ENCODE data around the gene DOHH.
"Not testable (repeated sequence)": the region's sequence is repeated elsewhere in the genome, so short reads cannot be mapped to it uniquely, and the experiment has no call there.

DOHH gene

GRCh38 chr19:3535563-3535965 is 35.1 kb upstream of the DOHH start:
- in situ Hi-C loops (cut with HindIII; ENCODE audit: low sequenced_read_pairs): loop anchor here (5.0 kb wide), 2 partner anchors 42 to 92 kb away; partner anchors contain the start of gene CACTIN

- in situ Hi-C loops (cut with HindIII; ENCODE audit: low sequenced_read_pairs): loop anchor here (5.0 kb wide), 2 partner anchors 42 to 92 kb away; partner anchors contain the start of gene CACTIN
Measured at GRCh38 chr19:3535235-3535535, 34.7 kb upstream of the DOHH start.

DNA sequence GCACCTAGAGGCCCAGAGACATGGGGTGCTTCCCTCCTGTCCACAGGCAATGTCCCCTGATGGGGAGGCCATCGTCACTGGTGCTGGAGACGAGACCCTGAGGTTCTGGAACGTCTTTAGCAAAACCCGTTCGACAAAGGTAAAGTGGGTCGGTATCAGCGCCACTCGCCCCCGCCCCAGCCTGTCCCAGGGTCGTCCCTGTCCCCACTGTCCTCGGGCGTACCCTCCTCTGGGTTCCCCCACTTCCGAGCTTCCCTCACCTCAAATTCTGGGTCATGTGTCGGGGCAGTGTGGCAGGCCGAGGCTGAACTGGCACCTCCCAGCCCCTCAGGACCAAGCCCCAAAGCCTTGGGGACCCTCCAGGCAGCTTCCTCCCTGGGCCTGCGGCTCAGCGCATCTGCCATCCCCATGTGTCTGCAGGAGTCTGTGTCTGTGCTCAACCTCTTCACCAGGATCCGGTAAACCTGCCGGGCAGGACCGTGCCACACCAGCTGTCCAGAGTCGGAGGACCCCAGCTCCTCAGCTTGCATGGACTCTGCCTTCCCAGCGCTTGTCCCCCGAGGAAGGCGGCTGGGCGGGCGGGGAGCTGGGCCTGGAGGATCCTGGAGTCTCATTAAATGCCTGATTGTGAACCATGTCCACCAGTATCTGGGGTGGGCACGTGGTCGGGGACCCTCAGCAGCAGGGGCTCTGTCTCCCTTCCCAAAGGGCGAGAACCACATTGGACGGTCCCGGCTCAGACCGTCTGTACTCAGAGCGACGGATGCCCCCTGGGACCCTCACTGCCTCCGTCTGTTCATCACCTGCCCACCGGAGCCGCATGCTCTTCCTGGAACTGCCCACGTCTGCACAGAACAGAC is 34.1 kb upstream of the DOHH start:
- in situ Hi-C loops (cut with HindIII; ENCODE audit: low sequenced_read_pairs): loop anchor here (5.0 kb wide), 2 partner anchors 43 to 93 kb away; partner anchors contain the start of gene CACTIN

DNA sequence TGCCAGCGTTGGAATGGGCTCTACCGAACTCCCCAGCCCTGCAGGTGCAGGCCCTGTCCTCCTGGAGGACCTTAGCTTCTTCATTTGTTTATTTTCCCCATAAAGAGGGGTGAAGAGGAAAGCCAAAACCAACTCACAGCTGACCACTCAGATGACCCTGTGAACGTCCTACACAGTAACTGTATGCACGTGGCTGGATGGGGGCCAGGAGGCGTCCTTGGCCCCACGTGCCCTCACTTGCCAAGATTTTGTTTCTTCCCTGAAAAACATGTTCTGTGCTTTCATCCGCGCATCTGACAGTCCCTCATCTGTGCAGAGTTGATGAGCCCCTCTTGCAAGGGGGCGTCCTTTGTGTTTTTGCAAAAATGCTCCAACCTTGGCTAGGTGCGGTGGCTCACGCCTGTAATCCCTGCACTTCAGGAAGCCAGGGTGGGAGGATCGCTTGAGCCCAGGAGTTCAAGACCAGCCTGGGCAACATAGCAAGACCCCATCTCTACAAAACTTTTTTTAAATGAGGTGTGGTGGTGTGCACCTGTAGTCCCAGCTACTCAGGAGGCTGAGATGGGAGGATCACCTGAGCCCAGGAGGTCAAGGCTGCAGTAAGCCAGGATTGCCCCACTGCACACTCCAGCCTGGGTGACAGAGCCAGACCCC is 33.2 kb upstream of the DOHH start:
- in situ Hi-C loops (cut with HindIII; ENCODE audit: low sequenced_read_pairs): no loop called here

- in situ Hi-C loops (cut with HindIII; ENCODE audit: low sequenced_read_pairs): no loop called here
Measured at GRCh38 chr19:3533033-3533432, 32.6 kb upstream of the DOHH start.

- in situ Hi-C loops (cut with HindIII; ENCODE audit: low sequenced_read_pairs): no loop called here
Measured at GRCh38 chr19:3532154-3532786, 31.8 kb upstream of the DOHH start.

GRCh38 chr19:3531716-3532115 is 31.2 kb upstream of the DOHH start:
- in situ Hi-C loops (cut with HindIII; ENCODE audit: low sequenced_read_pairs): no loop called here

- in situ Hi-C loops (cut with HindIII; ENCODE audit: low sequenced_read_pairs): no loop called here
Measured at GRCh38 chr19:3530389-3530788, 29.9 kb upstream of the DOHH start.

DNA sequence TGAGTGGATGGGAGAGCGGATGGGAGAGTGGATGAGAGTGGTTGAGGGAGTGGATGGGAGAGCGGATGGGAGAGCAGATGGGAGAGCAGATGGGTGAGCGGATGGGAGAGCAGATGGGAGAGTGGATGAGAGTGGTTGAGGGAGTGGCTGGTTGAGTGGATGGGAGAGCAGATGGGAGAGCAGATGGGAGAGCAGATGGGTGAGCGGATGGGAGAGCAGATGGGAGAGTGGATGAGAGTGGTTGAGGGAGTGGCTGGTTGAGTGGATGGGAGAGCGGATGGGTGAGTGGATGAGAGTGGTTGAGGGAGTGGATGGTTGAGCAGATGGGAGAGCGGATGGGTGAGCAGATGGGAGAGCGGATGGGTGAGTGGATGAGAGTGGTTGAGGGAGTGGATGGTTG is 28.8 kb upstream of the DOHH start:
- in situ Hi-C loops (cut with HindIII; ENCODE audit: low sequenced_read_pairs): not testable (repeated sequence)

GRCh38 chr19:3528539-3529211 is 28.2 kb upstream of the DOHH start:
- in situ Hi-C loops (cut with HindIII; ENCODE audit: low sequenced_read_pairs): no loop called here

DNA sequence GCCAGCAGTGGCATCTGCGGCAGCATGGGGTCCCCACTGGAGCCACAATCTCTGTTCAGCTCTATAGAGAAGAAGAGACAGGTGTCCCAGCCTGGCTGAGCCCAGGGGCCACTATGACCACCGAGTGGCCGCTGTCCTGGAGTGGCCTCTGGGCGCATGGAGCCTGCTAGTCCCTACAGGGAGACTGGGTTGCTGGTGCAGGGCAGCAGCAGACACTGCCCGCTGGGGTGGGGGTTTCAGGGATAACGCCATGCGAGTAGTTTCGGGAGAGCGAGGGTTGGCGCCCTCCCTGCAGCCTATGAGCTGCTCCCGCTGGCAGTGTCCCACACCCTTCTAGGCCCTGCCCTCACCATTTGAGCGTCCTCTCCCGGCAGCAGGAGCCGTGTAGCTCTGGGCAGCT is 27.6 kb upstream of the DOHH start:
- in situ Hi-C loops (cut with HindIII; ENCODE audit: low sequenced_read_pairs): no loop called here

DNA sequence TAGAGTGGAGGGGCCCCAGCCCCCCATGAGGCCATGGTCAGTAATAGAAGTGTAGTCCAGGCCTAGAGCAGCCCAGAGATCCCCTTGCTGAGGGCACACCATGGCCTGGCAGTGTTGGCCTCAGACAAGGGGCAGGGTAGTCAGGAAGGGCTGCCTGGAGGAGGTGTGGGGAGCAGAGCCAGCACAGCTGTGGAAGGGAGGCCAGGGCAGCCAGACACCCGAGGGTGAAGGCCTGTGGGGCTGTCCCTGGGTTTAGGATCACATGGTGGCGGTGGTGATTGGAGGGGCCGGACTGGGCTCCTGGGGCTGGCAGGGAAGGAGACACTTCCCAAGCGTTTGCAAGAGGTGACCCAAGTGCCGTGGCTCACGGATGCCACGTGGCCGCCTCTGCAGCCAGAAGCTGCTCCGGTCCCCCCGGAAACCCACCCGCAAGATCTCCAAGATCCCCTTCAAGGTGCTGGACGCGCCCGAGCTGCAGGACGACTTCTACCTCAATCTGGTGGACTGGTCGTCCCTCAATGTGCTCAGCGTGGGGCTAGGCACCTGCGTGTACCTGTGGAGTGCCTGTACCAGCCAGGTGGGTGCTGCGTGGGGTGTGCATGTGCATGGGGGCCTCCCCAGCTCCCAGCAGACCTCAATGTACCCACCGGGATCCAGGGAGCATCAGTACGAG is 26.9 kb upstream of the DOHH start:
- in situ Hi-C loops (cut with HindIII; ENCODE audit: low sequenced_read_pairs): no loop called here

- in situ Hi-C loops (cut with HindIII; ENCODE audit: low sequenced_read_pairs): no loop called here
Measured at GRCh38 chr19:3526507-3527237, 26.2 kb upstream of the DOHH start.

DNA sequence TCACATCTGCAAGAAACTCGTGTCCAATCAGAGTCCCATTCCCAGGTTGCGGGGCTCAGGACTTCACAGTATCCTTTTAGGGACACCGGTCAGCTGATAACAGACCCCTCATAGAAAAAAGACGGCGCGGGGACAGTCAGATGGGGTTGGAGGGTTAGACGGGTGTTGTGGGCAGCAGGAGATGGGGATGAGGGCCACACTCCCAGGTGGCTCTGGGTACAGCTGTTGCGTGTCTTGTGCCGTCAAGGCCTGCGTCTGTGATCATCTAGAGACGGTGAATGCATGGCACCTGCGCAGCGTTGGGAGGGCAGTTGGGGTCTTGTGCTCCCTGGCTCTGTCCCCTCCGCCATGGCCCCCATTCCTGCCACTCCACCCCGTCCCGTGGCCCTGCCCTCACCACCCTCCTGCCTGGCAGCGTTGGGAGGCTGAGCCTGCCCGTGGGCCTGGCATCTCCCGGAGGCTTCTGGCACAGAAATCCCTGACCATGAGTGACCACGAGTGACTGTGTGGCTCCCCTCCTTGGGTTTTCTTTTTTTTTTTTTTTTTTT is 24.5 kb upstream of the DOHH start:
- in situ Hi-C loops (cut with HindIII; ENCODE audit: low sequenced_read_pairs): no loop called here

DNA sequence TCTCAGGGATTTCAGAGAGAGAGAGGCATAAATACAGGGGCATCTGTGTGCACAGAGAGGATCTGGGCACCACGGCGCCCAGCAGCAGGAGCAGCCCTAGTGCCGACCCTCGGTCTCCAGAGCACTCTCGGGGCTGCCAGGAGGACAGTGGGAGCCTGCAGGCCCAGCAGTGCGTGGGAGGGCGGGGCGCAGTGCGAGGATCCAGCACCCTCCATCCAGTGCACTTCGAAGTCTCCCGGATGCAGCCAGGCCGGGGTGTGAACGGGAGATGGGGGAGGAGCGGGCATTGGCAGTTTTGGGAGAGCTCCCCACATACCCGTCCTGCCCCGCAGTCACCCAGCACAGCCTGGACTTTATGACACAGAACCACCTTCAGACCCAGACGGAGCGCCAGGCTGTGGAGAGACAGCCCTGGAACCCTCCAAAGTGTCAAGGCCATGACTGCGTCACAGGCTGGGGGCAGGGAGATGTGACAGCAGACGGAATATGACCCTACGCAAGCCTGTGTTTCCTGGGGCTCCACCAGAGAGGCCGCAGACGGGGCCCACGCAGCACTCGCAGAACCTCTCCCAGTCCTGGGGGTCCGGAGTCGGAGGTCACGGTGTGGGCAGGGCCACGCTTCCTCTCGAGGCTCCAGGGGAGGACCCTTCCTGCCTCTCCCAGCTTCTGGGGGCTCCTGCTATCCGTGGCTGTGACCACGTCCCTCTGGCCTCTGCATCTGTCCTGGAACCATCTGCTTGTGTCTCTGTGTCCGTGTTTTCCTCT is 23.8 kb upstream of the DOHH start:
- in situ Hi-C loops (cut with HindIII; ENCODE audit: low sequenced_read_pairs): no loop called here

- in situ Hi-C loops (cut with HindIII; ENCODE audit: low sequenced_read_pairs): no loop called here
Measured at GRCh38 chr19:3523361-3524077, 23.0 kb upstream of the DOHH start.

GRCh38 chr19:3522421-3523360 is 22.2 kb upstream of the DOHH start:
- in situ Hi-C loops (cut with HindIII; ENCODE audit: low sequenced_read_pairs): no loop called here
